GM12872 (cell line): Measurements from ENCODE around the gene LRRC74B.

Experiments
- CTCF ChIP-seq: IDR thresholded peaks from 3 replicates; pipeline ENCODE4 v1.5.1; 2011; ENCODE audit warnings: low read depth, mild to moderate bottlenecking, low read length, moderate library complexity; ENCODE audit not compliant: insufficient read depth

Gene LRRC74B

GRCh38 chr22:21067075-21067900 is 21.5 kb downstream of the LRRC74B start:
- no peak for TF ChIP-seq CTCF

GRCh38 chr22:21067901-21068680 is 22.3 kb downstream of the LRRC74B start:
- TF ChIP-seq CTCF: no peak

DNA sequence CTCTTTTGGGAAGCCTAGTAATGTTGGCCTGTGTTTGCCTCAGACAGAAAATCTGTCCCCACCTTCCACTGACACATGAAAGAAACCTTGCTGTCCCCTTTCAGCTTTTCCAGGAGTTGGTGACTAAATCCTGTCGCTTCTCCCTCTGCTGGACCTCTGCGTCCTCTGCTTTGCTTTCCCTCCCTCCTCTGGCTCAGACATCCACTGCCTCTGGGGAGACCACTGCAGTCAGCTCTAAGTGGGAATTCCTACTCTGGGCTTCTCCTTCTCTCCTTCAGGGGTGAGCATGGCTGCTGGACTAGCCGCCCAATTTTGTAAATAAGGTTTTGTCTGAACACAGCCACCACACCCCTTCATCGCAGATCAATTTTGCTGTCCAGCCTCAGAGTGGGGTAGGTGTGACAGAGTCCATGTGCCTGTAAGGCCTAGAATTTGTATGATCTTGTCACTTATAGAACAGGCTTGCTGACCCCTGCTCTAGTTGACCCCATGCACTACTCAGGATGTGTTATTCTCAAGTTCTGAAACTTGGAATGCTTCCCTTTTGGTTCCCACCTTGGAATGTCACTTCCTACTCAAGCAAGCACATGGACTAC is 23.0 kb downstream of the LRRC74B start:
- no peak for TF ChIP-seq CTCF

DNA sequence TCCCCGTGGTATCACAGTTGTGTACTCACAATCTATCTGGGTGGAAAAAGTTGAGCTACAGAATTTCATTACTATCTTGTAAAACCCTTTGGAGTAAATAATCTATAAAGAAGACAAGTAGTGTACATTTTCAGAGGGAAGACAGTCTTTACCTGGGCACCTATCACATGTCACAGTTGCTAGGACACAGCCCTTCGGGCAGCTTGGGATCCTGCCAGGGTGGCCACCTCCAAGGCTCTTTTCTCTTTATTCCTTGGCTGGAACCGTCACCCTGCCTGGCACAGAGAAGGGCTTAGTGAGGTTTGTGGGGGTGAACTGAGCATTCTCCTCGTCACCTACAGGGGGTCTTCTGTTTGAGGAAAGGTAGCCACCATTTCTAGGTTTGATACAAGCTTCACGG is 23.6 kb downstream of the LRRC74B start:
- no peak for TF ChIP-seq CTCF

GRCh38 chr22:21070690-21071615 is 25.2 kb downstream of the LRRC74B start:
- TF ChIP-seq CTCF: no peak

GRCh38 chr22:21073023-21073422 is 27.3 kb downstream of the LRRC74B start:
- no peak for TF ChIP-seq CTCF
